NCI-H510A treated with DMSO at 0.1 percent for 48 hours (cell line): ENCODE results near the gene ZNF536.
"Not testable (repeated sequence)": the region's sequence is repeated elsewhere in the genome, so short reads cannot be mapped to it uniquely, and the experiment has no call there.

ENCODE experiments used
- DNase-seq: peaks from one replicate; lab custom pipeline; 2025; lab: John Stamatoyannopoulos, UW

Gene ZNF536

GRCh38 chr19:30388819-30389218, 16.6 kb downstream of the ZNF536 start:
- DNase-seq, result no peak

DNA sequence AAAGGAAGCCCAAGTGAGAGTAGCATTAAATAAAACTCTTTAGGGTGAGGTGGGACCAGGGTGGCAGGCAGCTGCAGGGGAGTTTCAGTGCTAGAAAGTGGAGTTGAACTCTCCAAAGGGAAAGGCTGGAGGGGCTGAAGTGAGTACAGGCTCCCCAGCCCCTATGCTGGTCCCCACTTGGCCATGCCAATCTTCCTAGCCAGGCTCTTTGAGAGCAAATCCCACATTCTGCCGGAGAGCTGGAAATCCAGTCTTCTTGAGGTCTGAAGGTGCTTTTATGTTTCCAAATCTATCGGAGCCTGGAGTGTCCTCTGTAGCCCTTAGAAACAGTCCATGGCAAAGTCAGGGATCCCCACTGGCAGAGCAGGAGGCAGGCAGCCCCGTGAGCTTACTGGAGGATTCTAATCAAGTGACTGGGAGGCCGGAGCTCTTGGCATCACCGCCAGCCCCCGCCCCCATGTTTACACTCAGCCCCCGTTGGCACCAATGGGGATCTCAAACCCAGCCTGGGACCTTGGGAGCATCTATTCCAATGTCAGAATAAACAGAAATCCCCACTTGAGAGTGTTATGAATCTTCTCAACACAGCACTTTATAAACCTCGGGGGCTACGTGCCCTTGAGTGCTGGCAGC, 18.3 kb downstream of the ZNF536 start:
- DNase-seq, result no peak

DNA sequence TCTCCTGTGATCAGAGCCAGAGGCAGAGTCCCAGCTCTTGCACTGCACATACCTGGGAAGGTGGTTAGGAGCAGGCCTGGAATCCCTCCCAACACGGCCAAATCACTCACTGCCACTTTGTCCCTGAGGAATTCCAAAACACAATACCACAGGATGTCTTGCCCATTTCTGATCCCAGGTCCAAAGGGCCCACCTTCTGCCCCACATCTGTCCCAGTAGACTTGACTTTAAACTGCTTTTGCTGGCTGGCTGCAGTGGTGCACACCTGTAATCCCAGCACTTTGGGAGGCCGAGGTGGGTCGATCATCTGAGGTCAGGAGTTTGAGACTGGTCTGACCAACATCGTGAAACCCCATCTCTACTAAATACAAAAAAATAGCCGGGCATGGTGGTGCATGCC, 18.9 kb downstream of the ZNF536 start:
- DNase-seq, result no peak

GRCh38 chr19:30391554-30392551, 19.7 kb downstream of the ZNF536 start:
- DNase-seq, result no peak

DNA sequence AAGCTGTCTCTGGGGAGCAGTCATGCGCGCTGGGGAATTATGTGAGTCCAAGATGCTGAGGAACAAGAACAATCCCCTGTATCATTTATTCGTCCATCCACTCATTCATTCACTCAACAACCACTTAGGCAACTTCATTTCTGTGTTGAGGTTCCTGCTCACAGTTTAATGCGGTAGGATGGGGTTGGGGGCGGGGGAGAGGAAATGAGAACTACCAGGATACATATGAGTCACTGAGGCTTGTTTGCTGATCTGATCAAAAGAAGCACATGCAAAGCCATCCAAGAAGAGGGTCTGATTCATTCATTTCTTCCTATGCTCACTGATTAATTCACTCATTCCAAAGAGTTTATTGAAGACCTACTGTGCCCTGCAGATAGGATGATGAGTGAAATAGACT, 20.9 kb downstream of the ZNF536 start:
- DNase-seq, result no peak

DNA sequence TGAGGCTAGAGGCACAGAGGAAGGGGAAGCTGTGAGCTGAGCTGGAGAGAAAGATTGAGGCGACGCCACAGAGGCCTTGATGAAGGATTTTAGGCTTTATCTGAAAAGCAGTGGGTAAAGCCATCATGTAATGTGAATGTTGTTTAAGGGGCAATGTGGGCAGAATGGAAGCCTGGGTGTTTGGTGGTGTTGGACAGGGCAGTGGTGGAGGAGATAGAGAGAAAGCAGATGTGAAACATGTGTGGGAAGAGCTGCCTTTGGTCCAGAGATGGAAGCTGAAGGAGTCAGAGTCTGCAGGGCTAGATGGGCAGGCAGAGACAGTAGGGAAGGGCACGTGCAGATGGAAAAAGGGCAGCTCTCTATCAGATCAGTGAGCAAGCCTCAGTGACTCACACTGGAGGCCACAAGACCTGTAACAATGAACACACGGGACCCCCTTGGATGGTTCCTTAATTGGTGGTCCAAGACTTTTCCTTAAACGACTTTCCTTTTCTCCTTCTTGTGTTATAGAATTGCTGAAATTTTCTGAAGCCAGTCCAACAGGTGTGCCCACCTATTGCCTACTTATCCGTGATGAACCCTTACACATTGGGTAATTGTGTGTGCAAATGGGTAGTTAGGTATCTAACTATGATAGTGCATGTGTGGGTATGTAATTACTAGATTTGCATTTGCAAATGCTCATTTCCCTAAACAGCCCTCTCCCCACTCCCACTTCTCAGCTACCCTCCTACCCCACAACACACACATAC, 21.7 kb downstream of the ZNF536 start:
- DNase-seq, result no peak

GRCh38 chr19:30394481-30395151, 22.4 kb downstream of the ZNF536 start:
- DNase-seq, result no peak

DNA sequence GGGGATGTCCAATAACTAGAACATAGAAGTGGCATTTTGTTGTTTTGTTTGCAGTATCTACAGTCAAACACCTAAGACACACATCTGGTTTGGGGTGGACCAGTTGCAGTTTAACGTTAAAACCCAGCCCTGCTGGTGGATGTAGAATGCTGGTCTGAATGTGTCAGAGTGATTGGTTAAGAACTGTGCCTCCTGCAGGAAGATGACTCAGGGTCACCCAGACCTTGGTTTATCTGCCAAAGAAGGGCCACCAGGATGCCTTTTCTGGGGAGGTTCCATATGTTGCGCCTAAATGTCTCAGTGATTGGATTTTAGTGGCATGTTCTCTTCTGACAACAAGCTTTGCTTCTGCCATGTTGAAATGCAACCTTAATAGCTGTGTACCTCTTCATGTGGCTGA, 23.1 kb downstream of the ZNF536 start:
- DNase-seq, result no peak

- DNase-seq, result not testable (repeated sequence)
Observed at GRCh38 chr19:30398539-30398938, 26.4 kb downstream of the ZNF536 start.

- DNase-seq, result no peak
Observed at GRCh38 chr19:30401956-30402355, 29.8 kb downstream of the ZNF536 start.

GRCh38 chr19:30402436-30403202, 30.4 kb downstream of the ZNF536 start:
- DNase-seq, result no peak

- no peak for DNase-seq
Observed at GRCh38 chr19:30403203-30403985, 31.2 kb downstream of the ZNF536 start.

DNA sequence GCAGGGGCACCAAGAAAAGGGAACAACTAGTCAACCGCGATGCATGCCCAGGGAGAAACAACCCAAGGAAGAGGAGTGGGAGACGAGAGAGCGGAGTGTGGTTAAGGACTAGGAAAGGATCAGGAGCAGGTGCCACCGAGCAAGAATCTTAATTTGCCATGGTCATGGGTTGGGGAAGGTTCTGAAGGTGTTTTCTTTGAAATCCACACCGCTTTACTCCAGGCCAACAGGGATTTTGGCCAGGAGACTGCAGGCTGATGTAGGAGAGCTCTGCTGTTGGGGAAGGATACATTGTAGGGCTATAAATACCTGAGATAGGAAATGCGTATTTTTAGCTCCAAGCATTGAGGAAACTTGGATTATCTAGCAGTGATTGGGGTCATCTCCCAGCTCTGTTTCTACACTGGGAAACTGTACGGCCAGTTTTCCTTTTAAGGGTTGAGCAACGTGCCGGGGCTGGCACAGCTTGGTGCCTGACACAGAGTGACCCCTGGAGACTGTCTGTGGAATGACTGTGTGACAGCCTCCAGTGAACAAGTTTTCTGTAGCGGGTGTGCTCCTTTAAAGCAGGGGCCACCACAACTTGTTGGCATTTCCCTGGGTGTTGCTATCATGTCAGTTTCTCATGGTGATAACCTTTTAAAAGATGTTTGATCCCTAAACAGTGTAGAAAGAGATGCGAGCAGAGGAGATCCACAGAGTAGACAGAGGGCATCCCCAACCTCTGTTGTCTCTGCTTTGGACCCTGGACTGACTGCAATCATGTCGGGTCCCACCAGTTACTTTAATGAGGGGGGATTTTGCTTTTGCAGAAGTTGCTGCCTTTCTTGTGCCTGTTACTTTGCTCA, 34.3 kb downstream of the ZNF536 start:
- DNase-seq, result no peak

DNA sequence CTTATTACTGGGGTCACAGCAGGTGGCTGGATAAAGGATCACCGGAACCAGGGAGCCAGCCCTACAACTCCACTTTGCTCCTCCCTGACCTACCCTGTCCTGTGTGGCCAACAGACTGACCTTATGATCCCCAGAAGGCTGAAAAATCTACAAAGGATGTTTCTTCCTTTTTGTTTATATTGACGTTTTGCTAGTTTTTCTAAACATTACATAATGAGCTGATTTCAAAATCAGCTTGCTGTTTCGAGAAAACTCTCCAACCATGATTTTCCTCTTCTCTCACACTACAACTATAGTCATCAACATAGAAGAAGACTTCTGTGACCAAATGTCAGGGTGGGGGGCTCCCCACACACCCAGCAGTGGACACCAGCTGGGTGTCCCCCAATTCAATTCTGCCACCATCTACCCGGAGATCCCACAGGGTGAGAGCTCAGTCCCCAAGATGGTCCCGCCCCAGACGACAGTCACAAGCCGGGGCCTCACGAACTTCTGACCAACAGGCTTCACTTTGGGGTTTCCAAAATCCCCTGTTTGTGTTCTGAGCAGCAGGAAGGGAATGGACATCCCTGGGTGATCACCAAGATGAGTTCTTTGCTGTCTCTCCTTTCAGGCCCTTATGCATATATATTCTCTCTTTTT, 35.0 kb downstream of the ZNF536 start:
- DNase-seq, result no peak

DNA sequence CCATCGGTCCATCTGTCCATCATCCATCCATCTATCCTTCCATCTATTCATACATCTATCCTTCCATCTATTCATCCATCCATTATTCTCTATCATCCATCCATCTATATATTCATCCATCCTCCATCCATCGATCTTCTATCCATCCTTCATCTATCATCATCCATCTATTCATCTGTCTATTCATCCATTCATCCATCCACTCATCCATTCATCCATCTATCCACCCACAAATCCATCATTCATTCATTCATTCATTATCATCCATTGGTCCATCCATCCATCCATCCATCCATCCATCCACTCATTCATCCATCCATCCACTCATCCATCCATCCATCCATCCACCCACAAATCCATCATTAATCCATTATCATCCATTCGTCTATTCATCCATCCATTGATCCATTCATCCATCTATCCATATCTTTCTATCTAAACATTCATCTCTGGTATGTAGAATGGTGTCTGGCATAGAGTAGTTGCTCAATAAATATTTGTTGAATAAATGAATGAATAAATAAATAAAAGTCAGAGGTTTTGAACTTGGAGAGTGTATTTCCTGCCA, 36.6 kb downstream of the ZNF536 start:
- DNase-seq, result no peak

GRCh38 chr19:30411714-30412113, 39.5 kb downstream of the ZNF536 start:
- DNase-seq, result no peak

GRCh38 chr19:30416375-30416774, 44.2 kb downstream of the ZNF536 start:
- no peak for DNase-seq

DNA sequence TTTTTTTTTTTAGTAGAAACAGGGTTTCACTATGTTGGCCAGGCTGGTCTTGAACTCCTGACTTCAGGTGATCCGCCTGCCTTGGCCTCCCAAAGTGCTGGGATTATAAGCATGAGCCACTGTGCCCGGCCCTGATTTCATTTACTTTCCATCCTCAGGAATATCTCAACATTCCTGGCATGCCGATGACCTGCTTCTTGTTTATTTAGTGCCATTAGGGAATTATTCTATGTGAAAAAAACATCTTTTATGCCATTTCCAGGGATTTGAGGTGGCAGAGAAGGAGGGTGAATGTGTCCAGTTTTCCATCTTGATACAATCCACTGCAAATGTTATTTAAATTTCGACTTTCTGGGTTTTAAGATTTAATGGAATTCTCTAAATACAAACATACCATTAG, 45.0 kb downstream of the ZNF536 start:
- not testable (repeated sequence) for DNase-seq
